Neural crest cell (in vitro differentiated cells): ENCODE data around the gene HMGXB4. TPM values are rescaled to one million over a fixed set of nuclear protein-coding genes. Genes with fewer than 3 reads are reported as not detected.

ENCODE experiments used
- DNase-seq: peaks from one replicate; pipeline ENCODE4 v3.0.0; 2021; ENCODE audit warnings: low read depth, mixed read lengths, low spot score
- H3K27ac Mint-ChIP-seq: one replicate; pipeline ENCODE4 v1.8.0; 2021; ENCODE audit warnings: mild to moderate bottlenecking, mixed read lengths; ENCODE audit not compliant: unreplicated experiment
- H3K27me3 Mint-ChIP-seq: 2 replicates; pipeline ENCODE4 v1.8.0; 2021; ENCODE audit warnings: low read depth, mild to moderate bottlenecking, mixed read lengths
- H3K36me3 Mint-ChIP-seq: 2 replicates; pipeline ENCODE4 v1.8.0; 2021; ENCODE audit warnings: low read depth, mild to moderate bottlenecking, mixed read lengths
- H3K4me1 Mint-ChIP-seq: 2 replicates; pipeline ENCODE4 v1.8.0; 2021; ENCODE audit warnings: mixed read lengths
- H3K4me3 Mint-ChIP-seq: one replicate; pipeline ENCODE4 v1.8.0; 2021; ENCODE audit warnings: mild to moderate bottlenecking, mixed read lengths
- H3K9me3 Mint-ChIP-seq: 2 replicates; pipeline ENCODE4 v1.8.0; 2021; ENCODE audit warnings: mixed read lengths
- total RNA-seq: library from RNA; stranded (reverse); gene quantifications from 2 replicates; pipeline ENCODE4 v1.2.1, GENCODE V29; 2021
- TF ChIP-seq, protein P1 (sequence below): fragments of 200-600 bp; sonication (generic); conservative IDR thresholded peaks from 2 replicates; pipeline ENCODE4 v1.5.0; 2021; ENCODE audit warnings: antibody characterized with exemption, mild to moderate bottlenecking

Gene HMGXB4
- total RNA-seq, 1 donor from 2014 or later = 44.7 TPM

DNA sequence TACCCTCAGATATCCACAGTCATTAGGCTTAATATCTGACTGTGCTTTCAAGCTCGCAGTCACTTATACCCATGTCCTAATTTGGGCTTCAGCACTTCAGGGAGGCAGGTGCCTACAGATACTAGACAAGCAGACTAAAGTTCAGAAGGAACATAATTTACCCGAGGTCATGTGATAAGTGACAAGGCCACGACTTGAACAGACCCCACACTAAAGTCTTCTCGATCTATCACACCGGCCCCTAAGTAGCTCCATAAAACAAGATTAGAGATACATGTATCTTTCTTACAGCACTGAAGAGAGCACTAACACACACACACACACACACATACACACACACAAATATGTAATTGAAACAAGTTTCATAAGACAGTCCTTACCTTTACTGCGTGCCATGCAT, 75.0 kb downstream of the HMGXB4 start:
- H3K27ac Mint-ChIP-seq = no peak overlapping the region
- TF ChIP-seq, protein P1, sequence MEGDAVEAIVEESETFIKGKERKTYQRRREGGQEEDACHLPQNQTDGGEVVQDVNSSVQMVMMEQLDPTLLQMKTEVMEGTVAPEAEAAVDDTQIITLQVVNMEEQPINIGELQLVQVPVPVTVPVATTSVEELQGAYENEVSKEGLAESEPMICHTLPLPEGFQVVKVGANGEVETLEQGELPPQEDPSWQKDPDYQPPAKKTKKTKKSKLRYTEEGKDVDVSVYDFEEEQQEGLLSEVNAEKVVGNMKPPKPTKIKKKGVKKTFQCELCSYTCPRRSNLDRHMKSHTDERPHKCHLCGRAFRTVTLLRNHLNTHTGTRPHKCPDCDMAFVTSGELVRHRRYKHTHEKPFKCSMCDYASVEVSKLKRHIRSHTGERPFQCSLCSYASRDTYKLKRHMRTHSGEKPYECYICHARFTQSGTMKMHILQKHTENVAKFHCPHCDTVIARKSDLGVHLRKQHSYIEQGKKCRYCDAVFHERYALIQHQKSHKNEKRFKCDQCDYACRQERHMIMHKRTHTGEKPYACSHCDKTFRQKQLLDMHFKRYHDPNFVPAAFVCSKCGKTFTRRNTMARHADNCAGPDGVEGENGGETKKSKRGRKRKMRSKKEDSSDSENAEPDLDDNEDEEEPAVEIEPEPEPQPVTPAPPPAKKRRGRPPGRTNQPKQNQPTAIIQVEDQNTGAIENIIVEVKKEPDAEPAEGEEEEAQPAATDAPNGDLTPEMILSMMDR = no peak
- no peak for DNase-seq
- H3K36me3 Mint-ChIP-seq = no peaks in the 10 kb centered on the region
- H3K4me1 Mint-ChIP-seq = no peaks in the 10 kb centered on the region
- no peaks in the 10 kb centered on the region for H3K27me3 Mint-ChIP-seq
- H3K4me3 Mint-ChIP-seq = no peak overlapping the region
- H3K9me3 Mint-ChIP-seq = no peaks in the 10 kb centered on the region

DNA sequence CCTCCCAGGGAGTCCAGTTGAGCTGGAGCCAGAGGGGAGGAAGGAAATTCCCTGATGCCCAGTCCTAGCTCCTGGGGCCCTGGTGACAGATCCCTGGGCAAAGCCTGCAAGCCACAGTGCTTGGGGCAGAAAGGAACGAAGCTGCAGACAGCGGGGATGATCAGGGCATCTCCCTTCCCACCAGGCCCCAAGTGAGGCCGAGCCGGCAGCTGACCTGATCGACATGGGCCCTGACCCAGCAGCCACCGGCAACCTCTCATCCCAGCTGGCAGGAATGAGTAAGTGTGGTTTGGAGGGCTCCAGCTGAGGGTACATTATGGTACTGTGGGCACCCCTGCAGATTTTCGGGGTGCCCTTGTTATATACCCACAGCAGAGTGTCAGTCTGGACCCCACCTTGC, 75.9 kb downstream of the HMGXB4 start:
- H3K9me3 Mint-ChIP-seq = no peaks in the 10 kb centered on the region
- H3K27ac Mint-ChIP-seq = no peak overlapping the region
- DNase-seq = no peak
- H3K4me3 Mint-ChIP-seq = no peak overlapping the region
- H3K4me1 Mint-ChIP-seq = no peaks in the 10 kb centered on the region
- TF ChIP-seq, protein P1 = no peak
- H3K36me3 Mint-ChIP-seq = no peaks in the 10 kb centered on the region
- H3K27me3 Mint-ChIP-seq = no peaks in the 10 kb centered on the region

DNA sequence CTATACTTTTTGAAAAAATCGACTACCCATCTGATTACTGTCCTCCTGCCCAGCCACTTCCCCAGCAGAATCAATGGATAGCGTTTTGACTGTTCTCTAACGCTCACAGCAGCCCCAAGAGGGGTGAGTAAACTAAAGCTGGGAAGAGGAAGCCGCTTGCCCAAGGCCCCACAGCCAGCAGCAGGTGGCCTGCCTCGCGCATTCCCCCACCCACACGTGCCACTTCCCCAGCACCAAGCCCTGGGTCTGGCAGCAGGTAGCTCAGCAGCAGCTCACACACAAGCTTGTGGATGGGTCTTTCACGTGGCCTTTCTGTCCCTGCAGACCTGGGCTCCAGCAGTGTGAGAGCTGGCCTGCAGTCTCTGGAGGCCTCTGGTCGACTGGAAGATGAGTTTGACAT, 76.7 kb downstream of the HMGXB4 start:
- Mint-ChIP-seq H3K4me3 (no peak overlapping the region), H3K4me1 (no peaks in the 10 kb centered on the region)
- TF ChIP-seq, protein P1 = no peak

DNA sequence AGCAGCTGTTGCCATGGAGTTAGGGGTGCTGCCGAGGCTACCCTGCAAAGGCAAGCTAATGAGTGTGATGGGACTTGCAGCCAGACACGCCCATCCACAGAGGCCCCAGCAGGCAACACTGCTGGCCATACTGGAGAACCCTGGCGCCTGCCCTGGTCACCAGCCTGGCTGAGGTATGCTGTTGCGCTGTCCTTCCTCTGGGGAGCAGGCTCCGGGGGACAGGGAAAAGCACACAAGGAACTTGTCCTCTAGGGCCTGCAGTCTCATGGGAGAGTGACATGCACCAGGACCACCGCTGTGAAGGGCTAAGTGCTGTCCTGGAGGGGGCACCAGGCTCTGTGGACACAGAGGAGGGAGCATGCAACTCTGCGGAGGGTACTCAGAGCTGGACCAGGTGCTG, 78.2 kb downstream of the HMGXB4 start:
- Mint-ChIP-seq H3K27ac (no peak overlapping the region), H3K36me3 (no peaks in the 10 kb centered on the region), H3K9me3 (no peaks in the 10 kb centered on the region), H3K4me1 (no peaks in the 10 kb centered on the region), H3K4me3 (no peak overlapping the region), H3K27me3 (no peaks in the 10 kb centered on the region)
- TF ChIP-seq, protein P1 = no peak
- DNase-seq = no peak

More for the DNA sequence above, 76.7 kb downstream of the HMGXB4 start:
- Mint-ChIP-seq H3K9me3 (no peaks in the 10 kb centered on the region), H3K27ac (no peak overlapping the region), H3K27me3 (no peaks in the 10 kb centered on the region), H3K36me3 (no peaks in the 10 kb centered on the region)
- DNase-seq = no peak

GRCh38 chr22:35335936-35336781, 78.9 kb downstream of the HMGXB4 start:
- H3K4me1 Mint-ChIP-seq = no peaks in the 10 kb centered on the region
- H3K36me3 Mint-ChIP-seq = no peaks in the 10 kb centered on the region
- H3K9me3 Mint-ChIP-seq = no peaks in the 10 kb centered on the region
- no peak overlapping the region for H3K27ac Mint-ChIP-seq
- H3K27me3 Mint-ChIP-seq = no peaks in the 10 kb centered on the region
- TF ChIP-seq, protein P1 = no peak
- no peak for DNase-seq
- H3K4me3 Mint-ChIP-seq = no peak overlapping the region
